ENCODE data around the gene SLC16A5.
"Not testable (repeated sequence)": the region's sequence is repeated elsewhere in the genome, so short reads cannot be mapped to it uniquely, and the experiment has no call there.

SLC16A5 gene

GRCh38 chr17:75135946-75136345 lies 48.2 kb downstream of the SLC16A5 start:
- DNase-seq: no peak

GRCh38 chr17:75137762-75138161 lies 50.0 kb downstream of the SLC16A5 start:
- not testable (repeated sequence) for DNase-seq

GRCh38 chr17:75138519-75138918 lies 50.8 kb downstream of the SLC16A5 start:
- no peak for DNase-seq

GRCh38 chr17:75142236-75142971 lies 54.6 kb downstream of the SLC16A5 start:
- no peak for DNase-seq

- DNase-seq: no peak
These were observed 57.2 kb downstream of the SLC16A5 start for GRCh38 chr17:75144816-75145512.

- no peak for DNase-seq
These were observed 58.8 kb downstream of the SLC16A5 start for GRCh38 chr17:75146592-75146991.

- DNase-seq: no peak
These were observed 60.3 kb downstream of the SLC16A5 start for GRCh38 chr17:75147878-75148546.

- DNase-seq: peak; percentile 11
These were observed 64.2 kb downstream of the SLC16A5 start for GRCh38 chr17:75151930-75152329.

- DNase-seq: no peak
These were observed 64.8 kb downstream of the SLC16A5 start for GRCh38 chr17:75152523-75152921.

- DNase-seq: peak; percentile 18
These were observed 65.4 kb downstream of the SLC16A5 start for GRCh38 chr17:75152922-75153779.

GRCh38 chr17:75153780-75154194 lies 66.0 kb downstream of the SLC16A5 start:
- no peak for DNase-seq

- DNase-seq: peak; percentile 99
These were observed 66.7 kb downstream of the SLC16A5 start, which contains the start of gene JPT1 for GRCh38 chr17:75154195-75155106. TSS of gene JPT1 (minus strand) at chr17:75154512. CDS start at chr17:75154397, 115 bp downstream.

- DNase-seq: peak; percentile 39
These were observed 67.4 kb downstream of the SLC16A5 start for GRCh38 chr17:75155191-75155601.
